GM19468 (cell line): ENCODE results near the gene M6PR.

Experiments
- ATAC-seq: cut with Tn5 transposase; IDR thresholded peaks from one replicate; pipeline ENCODE4 v1.9.1; 2021; ENCODE audit warnings: mild to moderate bottlenecking, moderate library complexity, moderate number of reproducible peaks; ENCODE audit not compliant: unreplicated experiment; ENCODE audit errors: extremely low read depth

The M6PR gene

GRCh38 chr12:8949342-8950220 is at the start of gene M6PR:
TSS of gene M6PR (minus strand) at chr12:8949645. CDS start at chr12:8946404, 3,241 bp downstream.
- peak; percentile 75 for ATAC-seq

- peak; percentile 80 for ATAC-seq
These were observed 47.4 kb upstream of the M6PR start for GRCh38 chr12:8996682-8997405.

- ATAC-seq: no peak
These were observed 45.8 kb upstream of the M6PR start for GRCh38 chr12:8995021-8995775.

- no peak for ATAC-seq
These were observed 44.4 kb upstream of the M6PR start for GRCh38 chr12:8993827-8994226.

GRCh38 chr12:8991371-8992345 is 42.2 kb upstream of the M6PR start:
- ATAC-seq: no peak

GRCh38 chr12:8989413-8989812 is 40.0 kb upstream of the M6PR start, which contains the start of gene KLRG1:
TSS of gene KLRG1 (plus strand) at chr12:8989546. CDS start at chr12:8989636, 90 bp downstream.
- no peak for ATAC-seq

- no peak for ATAC-seq
These were observed 38.2 kb upstream of the M6PR start for GRCh38 chr12:8987685-8988084.

- ATAC-seq: no peak
These were observed 37.7 kb upstream of the M6PR start for GRCh38 chr12:8987163-8987562.

- no peak for ATAC-seq
These were observed 35.8 kb upstream of the M6PR start for GRCh38 chr12:8985213-8985754.

- ATAC-seq: no peak
These were observed 30.7 kb upstream of the M6PR start for GRCh38 chr12:8980137-8980536.

- no peak for ATAC-seq
These were observed 21.0 kb upstream of the M6PR start for GRCh38 chr12:8970432-8970831.

- ATAC-seq: no peak
These were observed 20.5 kb upstream of the M6PR start for GRCh38 chr12:8969861-8970411.

- ATAC-seq: no peak
These were observed 19.3 kb upstream of the M6PR start for GRCh38 chr12:8968761-8969160.

- no peak for ATAC-seq
These were observed 10.7 kb upstream of the M6PR start for GRCh38 chr12:8960176-8960575.

- no peak for ATAC-seq
These were observed 8.6 kb upstream of the M6PR start for GRCh38 chr12:8958066-8958465.

GRCh38 chr12:8957561-8957960 is 8.1 kb upstream of the M6PR start:
- ATAC-seq: no peak

- no peak for ATAC-seq
These were observed 7.3 kb upstream of the M6PR start for GRCh38 chr12:8956772-8957171.

GRCh38 chr12:8956073-8956472 is 6.6 kb upstream of the M6PR start:
- no peak for ATAC-seq
